Endothelial cell of umbilical vein (primary cell): Measurements from ENCODE around the gene SLC26A8. TPM values are rescaled to one million over a fixed set of nuclear protein-coding genes. Genes with fewer than 3 reads are reported as not detected.

Experiments used
- BruUV-seq: library from RNA; stranded (reverse); fragments of 400-500 nt; replicated peaks from 2 replicates; lab custom pipeline; 2021; lab: Mats Ljungman, UMichigan
- CTCF ChIA-PET: fragments of 300-600, 350-600 bp; sonication (Branson Sonifier 250); formaldehyde crosslinking; loops from one replicate; lab custom pipeline; 2021; ENCODE audit warnings: antibody characterized with exemption, inconsistent platforms; lab: Charles Lee
- POLR2A ChIA-PET: fragments of 300-600, 350-600 bp; sonication (Branson Sonifier 250); formaldehyde crosslinking; loops from one replicate; lab custom pipeline; 2021; ENCODE audit warnings: antibody characterized with exemption, inconsistent platforms; lab: Charles Lee
- DNase-seq: peaks from one replicate; pipeline ENCODE4 v3.0.0-alpha.2; 2011; ENCODE audit warnings: low read depth, low spot score
- FAIRE-seq: peaks from 2 replicates; lab custom pipeline; 2011; peaks lifted over from hg19 to GRCh38; lab: Jason Lieb, UNC
- H2AFZ ChIP-seq: 2 replicates; pipeline ENCODE4 v1.6.0; 2012; ENCODE audit warnings: low read depth, low read length, control low read depth, inconsistent platforms
- H3K27ac ChIP-seq: 2 replicates; pipeline ENCODE4 v1.5.1; 2011; ENCODE audit warnings: low read depth, mild to moderate bottlenecking, control low read depth, low read length, moderate library complexity; ENCODE audit not compliant: insufficient read depth
- H3K27me3 ChIP-seq, 2 experiments: 2 replicates each; pipeline versions ENCODE4 v1.6.0 to v1.6.1; 2011; ENCODE audit warnings: low read length in 2 of 2, mixed read lengths in 1 of 2; ENCODE audit not compliant: control insufficient read depth in 2 of 2, insufficient read depth in 2 of 2
- H3K36me3 ChIP-seq, 2 experiments: 2 replicates in 1 of 2; 3 replicates in 1 of 2; pipeline ENCODE4 v1.5.1; 2011; ENCODE audit warnings: low read length in 2 of 2, mild to moderate bottlenecking in 1 of 2, moderate library complexity in 1 of 2; ENCODE audit not compliant: control insufficient read depth in 2 of 2, insufficient read depth in 2 of 2; ENCODE audit errors: extremely low read depth in 1 of 2
- H3K4me1 ChIP-seq: 3 replicates; pipeline ENCODE4 v1.5.1; 2011; ENCODE audit warnings: mild to moderate bottlenecking, low read length; ENCODE audit not compliant: control insufficient read depth, insufficient read depth; ENCODE audit errors: extremely low read depth
- H3K4me2 ChIP-seq: 2 replicates; pipeline ENCODE4 v1.6.1; 2011; ENCODE audit warnings: low read length, control low read depth, mixed read lengths; ENCODE audit not compliant: insufficient read depth
- H3K4me3 ChIP-seq, 3 experiments: fragments of 200-600 bp in 1 of 3; sonication (generic), shearing (Covaris generic) in 1 of 3; replicated peaks in 1 of 3; 2 replicates each; pipeline ENCODE4 v1.5.1; 2011 to 2016; ENCODE audit warnings: control low read depth in 3 of 3, low read length in 3 of 3, mild to moderate bottlenecking in 2 of 3, inconsistent platforms in 1 of 3, low read depth in 1 of 3, moderate library complexity in 1 of 3; ENCODE audit not compliant: insufficient read depth in 1 of 3
- H3K79me2 ChIP-seq: 2 replicates; pipeline ENCODE4 v1.6.0; 2012; ENCODE audit warnings: low read length, inconsistent platforms; ENCODE audit not compliant: control insufficient read depth, insufficient read depth
- H3K9ac ChIP-seq: replicated peaks from 2 replicates; pipeline ENCODE3; 2011; ENCODE audit warnings: low read length, control low read depth; ENCODE audit not compliant: insufficient read depth; ENCODE audit errors: extremely low read depth
- H3K9me1 ChIP-seq: replicated peaks from 3 replicates; pipeline ENCODE4 v1.6.0; 2011; ENCODE audit warnings: mild to moderate bottlenecking, low read length; ENCODE audit not compliant: control insufficient read depth, insufficient read depth; ENCODE audit errors: extremely low read depth
- H3K9me3 ChIP-seq: replicated peaks from 2 replicates; pipeline ENCODE4 v1.5.1; 2012; ENCODE audit warnings: low read length, inconsistent platforms; ENCODE audit not compliant: control insufficient read depth, insufficient read depth
- H4K20me1 ChIP-seq: replicated peaks from 2 replicates; pipeline ENCODE3; 2011; ENCODE audit warnings: mild to moderate bottlenecking, low read length; ENCODE audit not compliant: control insufficient read depth, insufficient read depth; ENCODE audit errors: extremely low read depth
- CTCF ChIP-seq, 2 donors: IDR thresholded peaks; 1 replicate in 1 of 2; 2 replicates in 1 of 2; pipeline ENCODE4 v1.5.1; 2011; ENCODE audit warnings: low read length in 2 of 2, mild to moderate bottlenecking in 2 of 2, moderate library complexity in 2 of 2, control low read depth in 1 of 2, inconsistent platforms in 1 of 2, low read depth in 1 of 2; ENCODE audit not compliant: insufficient read depth in 1 of 2; ENCODE audit errors: extremely low read depth in 1 of 2
- EZH2 ChIP-seq: IDR thresholded peaks from 2 replicates; pipeline ENCODE4 v1.6.1; 2012; ENCODE audit warnings: borderline replicate concordance, low read depth, mild to moderate bottlenecking, moderate library complexity, low read length, inconsistent platforms; ENCODE audit not compliant: severe bottlenecking
- FOS ChIP-seq: IDR thresholded peaks from 2 replicates; pipeline ENCODE4 v1.6.1; 2011; ENCODE audit warnings: mild to moderate bottlenecking, low read length, moderate library complexity, borderline replicate concordance; ENCODE audit not compliant: insufficient read depth
- GATA2 ChIP-seq: IDR thresholded peaks from 2 replicates; pipeline ENCODE4 v1.7.0; 2011; ENCODE audit warnings: low read depth, mild to moderate bottlenecking, moderate library complexity, mixed read lengths, low read length; ENCODE audit not compliant: insufficient read length, insufficient read depth
- JUN ChIP-seq: IDR thresholded peaks from 2 replicates; pipeline ENCODE4 v1.6.1; 2011; ENCODE audit warnings: borderline replicate concordance, low read depth; ENCODE audit not compliant: insufficient read length, insufficient read depth
- MAX ChIP-seq: IDR thresholded peaks from 2 replicates; pipeline ENCODE4 v1.6.1; 2011; ENCODE audit not compliant: insufficient read depth, insufficient read length
- MYC ChIP-seq: IDR thresholded peaks from one replicate; pipeline ENCODE4 v1.6.1; 2011; ENCODE audit warnings: mild to moderate bottlenecking, low read depth, low read length
- POLR2A ChIP-seq: IDR thresholded peaks from 2 replicates; pipeline ENCODE4 v1.6.1; 2012; ENCODE audit warnings: low read depth, mild to moderate bottlenecking, control low read depth, low read length
- POLR2AphosphoS5 ChIP-seq: IDR thresholded peaks from 2 replicates; pipeline ENCODE4 v1.6.1; 2012; ENCODE audit warnings: low read depth, mild to moderate bottlenecking, control low read depth, low read length, moderate library complexity; ENCODE audit not compliant: insufficient read depth
- dilution Hi-C: fragments of 300-500 bp; cut with MboI; formaldehyde crosslinking; loops from one replicate; pipeline ENCODE4 v1.15.0; 2019; ENCODE audit warnings: low sequenced_read_pairs; ENCODE audit not compliant: extremely low pct_ligation_motif_present
- intact Hi-C: fragments of 100-400 bp; cut with micrococcal nuclease; formaldehyde crosslinking; loops from one replicate; pipeline ENCODE4 v1.10.0; 2022
- polyA plus RNA-seq, 4 experiments: library from polyadenylated mRNA; depleted of rRNA in 3 of 4; stranded (reverse) in 3 of 4; unstranded in 1 of 4; fragments of >200 nt; gene quantifications; 2 replicates each; pipeline versions ENCODE4 v1.2.1 to v1.2.3, GENCODE V29; 2011 to 2012; ENCODE audit warnings: missing spikeins in 1 of 4
- total RNA-seq: library from RNA; stranded (reverse); gene quantifications from 2 replicates; pipeline ENCODE4 v1.2.3, GENCODE V29; 2021

SLC26A8 gene
- total and polyA plus RNA-seq, 2 donors (not counting 3 experiments of a cell fraction or from before 2014, with no cell fraction given): 0.01 TPM; not detected in 1

DNA sequence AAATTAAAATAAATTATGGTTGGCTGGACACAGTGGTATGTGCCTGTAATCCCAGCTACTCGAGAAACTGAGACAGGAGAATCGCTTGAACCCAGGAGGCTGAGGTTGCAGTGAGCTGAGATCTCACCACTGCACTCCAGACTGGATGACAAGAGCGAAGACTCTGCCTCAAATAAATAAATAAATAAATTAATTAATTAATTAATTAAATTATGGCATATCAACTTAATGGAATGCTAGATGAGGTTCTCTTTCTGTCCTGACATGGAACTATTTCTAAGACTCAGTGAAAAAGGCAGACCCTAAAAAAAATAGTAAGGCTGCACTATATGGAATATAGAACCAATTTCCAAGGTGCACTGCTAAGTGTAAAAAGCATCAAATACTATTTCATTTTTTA lies 108.4 kb downstream of the SLC26A8 start:
- dilution Hi-C loops: no loop called here
- ChIA-PET POLR2A (no interaction called here), CTCF (interaction anchor here (2.0 kb wide), 1 partner anchor 8 kb away, joined by 8 read pairs; no protein-coding TSS in a partner anchor)
- no peaks in the 10 kb centered on the region for H3K27me3 ChIP-seq
- TF ChIP-seq MAX (no peak), MYC (no peak), POLR2AphosphoS5 (no peak), FOS (no peak), POLR2A (no peak), EZH2 (no peak), CTCF (IDR thresholded peaks at IDR 0.05; ENCODE audit: extremely low read depth in 1 of 2, insufficient read depth in 1 of 2, low read depth in 1 of 2, low read length in 2 of 2) (no peak), JUN (no peak), GATA2 (no peak)
- H4K20me1 ChIP-seq: no peaks in the 10 kb centered on the region
- no peak overlapping the region for H2AFZ ChIP-seq
- DNase-seq (no peak), FAIRE-seq (no peak)
- no peak overlapping the region for H3K27ac ChIP-seq
- intact Hi-C loops: no loop called here
- no TSS peak for BruUV-seq
- H3K9ac ChIP-seq: no peak overlapping the region
- peaks cover 23% of the 10 kb centered on the region for H3K4me1 ChIP-seq
- no peaks in the 10 kb centered on the region for H3K9me1 ChIP-seq
- H3K4me3 ChIP-seq: no peak overlapping the region
- peaks cover 0 to 3% of the 10 kb centered on the region in 2 experiments for H3K36me3 ChIP-seq
- peaks cover 71% of the 10 kb centered on the region for H3K79me2 ChIP-seq
- H3K9me3 ChIP-seq: no peaks in the 10 kb centered on the region
- no peak overlapping the region for H3K4me2 ChIP-seq
